Measurements from ENCODE around the gene ACHE.
"Not testable (repeated sequence)": the region's sequence is repeated elsewhere in the genome, so short reads cannot be mapped to it uniquely, and the experiment has no call there.

Gene ACHE

DNA sequence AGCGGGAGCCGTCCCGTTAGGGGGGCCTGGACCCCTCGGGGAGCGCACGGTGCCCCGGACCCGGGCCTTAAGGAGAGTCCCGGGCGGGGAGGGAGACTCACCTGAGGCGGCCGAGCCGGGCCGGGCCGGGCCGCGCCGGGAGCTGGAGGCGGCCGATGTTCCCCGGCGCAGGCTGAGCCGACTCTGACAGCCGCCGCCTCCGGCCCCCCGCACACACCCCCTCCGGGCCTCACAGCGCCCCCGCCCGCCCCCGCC lies at the start of gene ACHE:
TSS of gene ACHE (minus strand) at position 188 of the 255 bp plus-strand sequence. CDS start 1,656 bp downstream, outside the sequence.
- no peak for DNase-seq

DNA sequence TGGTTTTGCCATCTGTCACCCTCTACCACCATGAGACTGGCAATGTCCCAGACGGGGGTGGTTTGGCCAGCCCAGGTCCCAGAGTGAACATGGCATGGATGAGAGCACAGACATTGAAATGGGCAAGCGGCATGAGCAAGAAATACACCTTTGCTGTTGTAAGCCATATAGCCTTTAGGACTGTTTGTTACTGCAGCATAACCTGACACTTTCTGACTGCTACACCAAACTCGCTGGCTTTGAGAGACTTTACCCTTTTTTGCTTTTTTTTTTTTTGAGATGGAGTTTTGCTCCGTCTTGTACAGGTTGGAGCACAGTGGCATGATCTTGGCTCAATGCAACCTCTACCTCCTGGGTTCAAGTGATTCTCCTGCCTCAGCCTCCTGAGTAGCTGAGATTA lies 48.5 kb upstream of the ACHE start:
- DNase-seq = no peak

DNA sequence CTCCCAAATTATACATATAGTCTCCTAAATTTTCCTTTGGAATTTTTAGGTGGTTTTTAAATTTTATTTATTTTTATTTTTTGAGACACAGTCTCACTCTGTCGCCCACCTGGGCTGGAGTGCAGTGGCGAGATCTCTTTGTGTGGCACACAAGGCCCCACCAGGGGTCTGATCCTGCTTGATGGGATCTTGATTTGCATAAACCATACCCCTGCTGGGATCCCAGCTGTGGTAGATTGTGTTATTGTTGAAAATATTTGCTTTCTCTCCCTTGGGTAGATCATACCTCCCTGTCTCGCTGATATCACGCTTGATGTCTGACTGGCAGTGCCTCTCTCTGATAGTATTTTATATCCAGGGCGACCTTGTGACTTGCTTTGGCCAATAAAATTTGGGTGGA lies 48.0 kb upstream of the ACHE start:
- no peak for DNase-seq

DNA sequence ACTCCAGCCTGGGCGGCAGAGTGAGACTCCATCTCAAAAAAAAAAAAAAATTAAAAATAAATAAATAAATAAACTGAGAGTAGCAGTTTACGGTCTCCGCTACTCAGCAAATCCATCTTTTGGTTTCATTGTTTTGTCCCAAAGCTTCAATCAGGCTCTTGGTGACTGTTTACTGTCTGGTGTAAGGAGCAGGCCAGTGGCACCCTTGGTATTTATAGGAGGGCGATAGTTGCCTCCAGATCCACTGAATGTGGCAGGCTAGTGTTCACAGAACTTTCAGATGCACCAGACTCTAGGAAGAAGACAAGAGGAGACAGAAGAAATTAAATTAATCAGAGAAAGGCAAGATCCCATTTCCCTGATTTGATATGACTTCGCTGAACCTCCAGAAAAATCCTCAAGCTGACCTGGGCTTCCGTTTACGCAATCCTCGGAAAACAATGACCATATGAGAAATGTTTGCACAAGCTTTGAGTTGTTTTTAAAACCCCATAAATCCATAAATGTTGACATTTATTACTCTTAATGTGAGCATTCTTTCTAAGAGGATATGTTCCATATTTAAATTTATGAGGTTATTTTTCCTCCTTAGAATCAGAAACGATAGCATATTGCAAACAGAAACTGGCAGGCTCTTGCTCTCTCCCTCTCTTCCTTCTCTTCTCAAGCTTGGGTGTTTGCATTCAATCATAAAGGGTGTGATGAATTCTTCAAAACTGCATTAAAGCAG lies 46.5 kb upstream of the ACHE start:
- no peak for DNase-seq

DNA sequence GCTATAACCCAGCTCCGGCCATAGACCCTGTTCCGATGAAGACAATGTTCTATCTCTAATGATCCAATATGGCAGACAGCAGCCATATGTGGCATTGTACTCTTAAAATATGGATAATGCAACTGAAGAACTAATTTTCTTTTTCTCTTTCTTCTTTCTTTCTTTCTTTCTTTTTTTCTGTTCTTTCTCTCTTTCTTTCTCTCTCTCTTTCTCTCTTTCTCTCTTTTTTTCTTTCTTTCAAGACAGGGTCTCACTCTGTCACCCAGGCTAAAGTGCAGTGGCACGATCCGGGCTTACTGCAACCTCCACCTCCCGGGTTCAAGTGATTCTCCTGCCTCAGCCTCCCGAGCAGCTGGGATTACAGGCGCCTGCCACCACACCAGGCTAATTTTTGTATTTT lies 40.5 kb upstream of the ACHE start:
- DNase-seq = not testable (repeated sequence)

DNA sequence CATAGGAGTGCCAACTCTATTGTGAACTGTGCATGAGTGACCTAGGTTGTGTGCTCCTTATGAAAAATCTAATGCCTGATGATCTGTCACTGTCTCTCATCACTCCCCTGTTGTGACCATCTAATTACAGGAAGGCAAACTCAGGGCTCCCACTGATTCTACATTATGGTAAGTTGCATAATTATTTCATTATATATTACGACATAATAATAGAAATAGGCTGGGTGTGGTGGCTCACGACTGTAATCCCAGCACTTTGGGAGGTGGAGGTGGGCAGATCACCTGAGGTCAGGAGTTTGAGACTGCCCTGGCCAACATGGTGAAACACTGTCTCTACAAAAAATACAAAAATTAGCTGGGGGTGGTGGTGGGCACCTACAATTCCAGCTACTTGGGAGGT lies 39.7 kb upstream of the ACHE start:
- DNase-seq = not testable (repeated sequence)

DNA sequence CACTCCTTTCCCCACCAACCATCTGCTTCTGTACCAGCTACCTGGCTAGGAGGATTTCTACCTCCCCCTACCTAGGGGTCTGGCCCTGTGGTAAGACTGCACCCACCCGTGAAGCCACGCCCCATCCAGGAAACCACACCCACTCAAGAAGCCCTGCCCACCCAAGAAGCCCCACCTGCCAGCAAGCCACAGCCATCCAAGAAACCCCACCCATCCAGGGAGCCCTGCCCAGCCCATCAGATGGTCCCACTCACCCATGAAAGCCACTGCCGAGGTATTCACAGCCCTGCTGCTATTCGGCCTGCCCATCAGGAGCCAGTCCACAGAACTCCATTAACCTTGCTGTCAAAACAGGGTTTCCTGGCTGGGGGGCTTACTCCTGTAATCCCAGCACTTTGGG lies 38.0 kb upstream of the ACHE start:
- DNase-seq = no peak

DNA sequence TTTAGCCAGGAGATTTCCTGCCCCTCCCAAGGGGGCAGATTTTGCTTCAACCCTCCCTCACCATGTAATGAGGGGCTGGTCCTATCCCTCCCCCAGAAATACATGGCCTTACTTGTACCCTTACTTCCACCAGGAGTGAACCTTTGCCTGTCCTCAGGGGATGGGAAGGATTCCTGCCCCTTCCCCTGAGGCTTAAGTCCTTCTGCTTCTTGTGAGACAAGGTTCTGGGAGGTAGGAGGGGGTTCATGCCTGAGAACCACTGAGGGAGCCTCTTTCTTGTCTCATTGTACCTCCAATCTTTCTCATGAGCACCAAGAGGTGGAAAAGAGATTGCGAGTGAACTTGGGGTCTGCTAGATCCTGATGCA lies 34.1 kb upstream of the ACHE start:
- DNase-seq = no peak

DNA sequence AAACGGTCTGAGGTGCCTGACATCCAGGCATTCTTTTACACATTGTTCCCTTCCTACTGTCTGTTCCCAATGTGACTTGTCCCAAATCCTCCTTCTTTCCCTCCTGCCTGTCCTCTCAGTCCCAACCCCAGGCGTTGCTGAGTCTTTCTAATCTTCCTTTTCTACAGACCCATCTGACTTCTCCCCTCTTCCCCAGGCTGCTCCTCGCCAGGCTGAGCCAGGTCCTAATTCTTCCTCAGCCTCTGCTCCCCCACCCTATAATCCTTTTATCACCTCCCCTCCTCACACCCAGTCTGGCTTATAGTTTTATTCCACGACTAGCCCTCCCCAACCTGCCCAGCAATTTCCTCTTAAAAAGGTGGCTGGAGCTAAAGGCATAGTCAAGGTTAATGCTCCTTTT lies 27.9 kb upstream of the ACHE start:
- DNase-seq = not testable (repeated sequence)

DNA sequence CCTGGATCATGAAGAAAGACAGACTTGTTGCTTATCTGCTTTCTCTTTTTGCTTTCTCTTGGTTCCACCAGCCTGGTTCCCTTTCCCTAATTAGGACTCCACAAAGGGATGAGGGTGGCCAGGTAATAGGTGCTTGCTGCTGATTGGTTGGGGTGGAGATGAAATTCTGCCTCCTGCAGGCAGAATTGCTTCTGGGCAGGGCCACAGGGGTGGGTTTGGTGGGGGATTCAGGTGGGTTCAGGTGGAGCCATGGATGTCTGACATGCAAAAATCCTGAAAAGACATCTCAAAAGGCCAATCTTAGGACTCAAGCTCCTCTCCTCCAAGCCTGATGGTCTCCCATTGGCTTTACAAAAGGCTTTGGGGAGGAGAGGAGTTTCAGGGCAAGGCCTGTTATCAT lies 25.4 kb upstream of the ACHE start:
- DNase-seq = no peak

DNA sequence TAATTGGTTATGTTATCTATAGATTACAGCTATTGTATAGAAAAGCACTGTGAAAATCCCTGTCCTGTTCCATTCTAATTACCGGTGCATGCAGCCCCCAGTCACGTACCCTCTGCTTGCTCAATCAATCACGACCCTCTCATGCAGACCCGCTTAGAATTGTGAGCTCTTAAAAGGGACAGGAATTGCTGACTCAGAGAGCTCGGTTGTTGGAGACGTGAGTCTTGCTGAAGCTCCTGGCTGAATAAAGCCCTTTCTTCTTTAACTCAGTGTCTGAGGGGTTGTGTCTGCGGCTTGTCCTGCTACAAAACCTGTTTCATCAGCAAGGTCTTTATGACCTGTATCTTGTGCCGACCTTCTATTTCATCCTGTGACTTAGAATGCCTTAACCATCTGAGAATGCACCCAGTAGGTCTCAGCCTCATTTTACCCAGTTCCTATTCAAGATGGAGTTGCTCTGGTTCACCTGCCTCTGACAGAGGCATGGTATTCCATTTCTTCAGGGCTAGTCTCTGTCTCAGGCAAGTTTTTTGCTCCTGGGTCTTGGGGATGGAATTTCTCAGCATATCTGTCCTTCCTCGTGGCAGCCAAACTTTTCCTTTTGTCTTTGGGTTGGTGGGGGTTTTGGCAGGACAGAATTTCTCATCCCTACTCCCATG lies 24.2 kb upstream of the ACHE start:
- DNase-seq = not testable (repeated sequence)

DNA sequence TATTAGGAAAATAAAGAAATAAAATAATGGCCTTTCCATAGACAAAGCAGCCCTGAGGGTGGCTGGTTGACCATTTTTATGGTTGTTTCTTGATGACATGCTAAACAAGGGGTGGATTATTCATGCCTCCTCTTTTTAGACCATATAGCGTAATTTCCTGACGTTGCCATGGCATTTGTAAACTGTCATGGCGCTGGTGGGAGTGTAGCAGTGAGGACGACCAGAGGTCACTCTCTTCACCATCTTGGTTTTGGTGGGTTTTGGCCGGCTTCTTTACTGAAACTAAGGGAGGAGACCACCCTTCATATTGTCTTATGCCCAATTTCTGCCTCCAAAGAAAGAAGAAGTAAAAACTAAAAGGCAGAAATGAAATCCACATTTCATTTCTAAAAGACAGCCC lies 23.6 kb upstream of the ACHE start:
- not testable (repeated sequence) for DNase-seq

DNA sequence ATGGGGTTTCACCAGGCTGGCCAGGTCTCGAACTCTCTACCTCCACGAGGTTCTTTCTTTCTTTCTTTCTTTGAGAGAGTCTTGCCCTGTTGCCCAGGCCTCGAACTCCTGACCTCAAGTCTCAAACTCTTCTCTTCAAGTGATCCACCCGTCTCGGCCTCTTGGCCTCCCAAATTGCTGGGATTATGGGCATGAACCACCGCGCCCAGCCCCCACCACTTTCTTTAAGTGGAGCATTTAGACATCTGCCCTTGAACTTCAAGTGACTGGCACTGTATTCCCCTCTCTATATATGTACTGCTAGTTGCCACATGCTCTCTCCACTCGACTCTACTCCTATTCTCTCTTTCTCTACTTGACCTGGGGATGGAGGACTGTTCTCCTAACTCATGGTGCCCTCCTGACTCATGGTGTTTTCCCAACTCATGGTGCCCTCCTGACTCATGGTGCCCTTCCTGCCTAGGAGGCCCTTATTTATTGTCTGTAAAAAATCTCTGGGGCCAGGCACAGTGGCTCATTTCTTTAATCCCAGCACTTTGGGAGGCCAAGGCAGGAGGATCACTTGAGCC lies 19.3 kb upstream of the ACHE start:
- peak; percentile 91 to 95 (median 93) for DNase-seq

DNA sequence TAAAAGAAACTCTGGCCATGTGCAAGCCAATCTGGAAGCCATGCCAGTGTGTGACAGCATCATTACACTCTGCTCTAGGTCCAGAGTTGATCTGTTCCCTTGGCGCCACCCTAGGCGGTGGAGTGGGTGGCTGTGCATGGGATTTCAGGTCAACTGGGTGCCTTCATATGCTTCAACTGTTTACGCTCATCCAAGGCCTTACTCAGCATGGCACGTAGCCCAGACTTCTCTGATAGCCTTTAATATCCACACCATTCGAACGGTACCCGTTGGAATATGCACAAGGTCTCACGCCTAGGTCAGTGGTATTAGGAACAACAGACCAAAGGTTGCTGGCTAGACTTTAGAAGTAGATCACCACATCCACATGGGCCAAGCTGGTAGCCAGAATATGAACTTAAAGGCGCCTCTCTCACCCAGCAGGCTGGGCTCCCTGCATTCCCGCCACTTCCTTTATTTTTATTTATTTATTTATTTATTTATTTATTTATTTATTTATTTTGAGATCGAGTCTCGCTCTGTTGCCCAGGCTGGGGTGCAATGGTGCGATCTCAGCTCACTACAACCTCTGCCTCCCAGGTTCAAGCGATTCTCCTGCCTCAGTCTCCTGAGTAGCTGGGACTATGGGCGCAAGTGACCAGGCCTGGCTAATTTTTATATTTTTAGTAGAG lies 18.7 kb upstream of the ACHE start:
- DNase-seq = peak in 1 of 3 donors; percentile 17

DNA sequence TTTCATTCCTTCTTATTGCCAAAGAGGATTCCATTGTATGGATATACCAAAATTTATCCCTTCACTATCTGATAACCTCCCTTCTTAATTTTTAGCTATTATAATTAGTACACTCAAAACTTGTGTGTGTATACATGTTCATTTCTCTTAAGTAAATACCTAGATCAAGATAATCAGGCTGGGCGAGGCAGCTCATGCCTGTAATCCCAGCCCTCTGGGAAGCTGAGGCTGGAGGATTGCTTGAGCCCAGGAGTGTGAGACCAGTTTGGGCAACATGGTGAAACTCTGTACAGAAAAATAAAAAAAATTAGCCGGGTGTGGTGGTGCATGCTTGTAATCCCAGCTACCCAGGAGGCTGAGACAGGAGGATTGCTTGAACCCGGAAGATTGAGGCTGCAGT lies 15.8 kb upstream of the ACHE start:
- DNase-seq = no peak

DNA sequence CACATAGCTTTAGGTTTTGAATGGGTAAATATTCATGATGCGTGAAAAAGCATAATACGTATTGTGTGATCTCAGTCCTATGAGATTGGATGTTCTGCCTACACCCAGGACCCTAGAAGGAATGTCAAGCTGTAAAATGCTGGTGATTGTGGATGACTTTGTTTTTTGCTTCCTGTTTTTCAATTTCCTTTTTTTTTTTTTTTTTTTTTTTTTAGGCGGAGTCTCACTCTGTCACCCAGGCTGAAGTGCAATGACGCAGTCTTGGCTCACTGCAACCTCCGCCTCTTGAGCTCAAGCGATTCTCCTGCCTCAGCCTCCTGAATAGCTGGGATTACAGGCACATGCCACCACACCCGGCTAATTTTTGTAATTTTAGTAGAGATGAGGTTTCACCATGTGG lies 14.8 kb upstream of the ACHE start:
- DNase-seq = peak; percentile 83 to 94 (median 91)

DNA sequence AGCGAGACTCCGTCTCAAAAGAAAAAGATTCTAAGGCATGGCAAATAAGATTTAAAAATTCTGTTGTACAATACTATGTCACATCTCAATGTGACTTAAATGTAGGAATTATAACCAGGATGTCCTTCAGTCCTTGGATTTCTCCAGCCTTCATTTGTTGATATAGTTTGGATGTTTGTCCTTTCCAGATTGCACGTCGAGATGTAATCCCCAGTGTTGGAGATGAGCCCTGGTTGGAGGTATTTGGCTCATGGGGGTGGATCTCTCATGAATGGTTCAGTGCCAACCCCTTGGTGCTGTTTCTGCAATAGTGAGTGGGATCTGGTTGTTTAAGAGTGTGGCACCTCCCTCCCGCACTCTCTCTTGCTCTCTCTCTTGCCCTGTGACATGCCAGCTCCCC lies 12.8 kb upstream of the ACHE start:
- no peak for DNase-seq

DNA sequence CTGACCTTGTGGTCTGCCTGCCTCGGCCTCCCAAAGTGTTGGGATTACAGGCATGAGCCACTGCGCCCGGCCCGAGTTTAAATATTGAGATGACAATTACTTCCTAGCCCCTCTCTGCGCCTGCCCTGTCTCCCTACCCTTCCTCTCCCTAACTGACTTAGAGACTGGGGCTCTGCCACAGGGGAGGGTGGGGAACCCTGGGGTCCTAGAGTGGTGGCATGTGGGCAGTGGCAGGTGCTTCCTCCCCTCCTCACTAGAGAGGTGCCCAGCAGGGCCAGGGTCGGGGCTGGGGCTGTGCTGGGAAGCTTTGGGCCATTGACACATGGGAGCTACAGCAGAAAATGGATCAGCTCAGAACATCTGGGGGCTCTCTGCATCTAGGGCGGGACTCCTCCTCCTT lies 7.0 kb upstream of the ACHE start:
- DNase-seq = no peak

DNA sequence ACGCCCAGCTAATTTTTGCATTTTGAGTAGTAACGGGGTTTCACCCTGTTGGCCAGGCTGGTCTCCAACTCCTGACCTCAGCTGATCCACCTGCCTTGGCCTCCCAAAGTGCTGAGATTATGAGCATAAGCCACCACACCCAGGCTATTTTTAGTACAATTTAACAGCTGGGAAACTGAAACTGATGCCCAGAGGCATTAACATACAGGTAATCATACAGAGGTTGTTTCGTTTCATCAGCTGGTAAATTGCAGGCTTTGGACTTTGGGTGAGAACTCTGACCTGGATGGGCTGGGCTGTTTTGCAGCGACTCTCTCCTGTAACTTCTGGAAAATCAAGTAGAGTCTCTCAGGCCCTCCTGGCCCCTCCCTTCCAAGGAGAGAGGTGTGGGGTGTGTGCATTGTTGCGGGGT lies 6.2 kb upstream of the ACHE start:
- no peak for DNase-seq

DNA sequence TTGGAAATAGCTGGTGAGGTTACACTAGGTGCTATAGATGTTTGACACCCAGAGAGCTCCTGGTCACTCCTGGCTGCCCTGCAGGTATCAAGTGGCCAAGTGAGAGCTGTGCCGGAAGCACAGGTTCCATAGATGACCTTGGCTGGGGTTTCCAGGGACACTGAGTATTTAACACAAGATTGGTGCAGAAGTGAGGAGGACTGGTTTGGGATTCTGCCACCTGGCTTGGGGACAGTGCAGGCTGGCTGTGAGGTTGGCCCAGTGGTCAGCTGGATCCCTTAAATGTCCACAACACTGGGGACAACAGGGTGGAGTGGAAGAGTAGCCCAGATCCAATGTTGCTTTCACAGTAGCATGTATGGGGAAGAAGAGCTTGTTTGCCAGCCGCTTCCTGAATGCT lies 5.3 kb upstream of the ACHE start:
- no peak for DNase-seq

DNA sequence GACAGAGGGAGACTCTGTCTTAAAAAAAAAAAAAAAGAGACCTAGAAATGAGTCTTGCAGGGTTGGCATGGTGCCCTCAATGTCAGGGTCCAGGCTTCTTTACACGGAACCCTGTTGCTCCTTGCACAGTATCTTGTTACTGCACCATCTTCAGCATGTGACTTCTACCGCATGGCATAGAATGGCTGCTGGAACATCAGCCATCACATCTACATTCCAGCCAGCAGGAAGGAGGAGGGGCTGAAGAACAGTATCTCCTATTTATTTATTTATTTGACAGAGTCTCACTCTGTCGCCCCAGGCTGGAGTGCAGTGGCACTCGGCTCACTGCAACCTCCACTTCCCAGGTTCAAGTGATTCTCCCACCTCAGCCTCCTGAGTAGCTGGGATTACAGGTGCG lies 3.7 kb upstream of the ACHE start:
- no peak for DNase-seq

DNA sequence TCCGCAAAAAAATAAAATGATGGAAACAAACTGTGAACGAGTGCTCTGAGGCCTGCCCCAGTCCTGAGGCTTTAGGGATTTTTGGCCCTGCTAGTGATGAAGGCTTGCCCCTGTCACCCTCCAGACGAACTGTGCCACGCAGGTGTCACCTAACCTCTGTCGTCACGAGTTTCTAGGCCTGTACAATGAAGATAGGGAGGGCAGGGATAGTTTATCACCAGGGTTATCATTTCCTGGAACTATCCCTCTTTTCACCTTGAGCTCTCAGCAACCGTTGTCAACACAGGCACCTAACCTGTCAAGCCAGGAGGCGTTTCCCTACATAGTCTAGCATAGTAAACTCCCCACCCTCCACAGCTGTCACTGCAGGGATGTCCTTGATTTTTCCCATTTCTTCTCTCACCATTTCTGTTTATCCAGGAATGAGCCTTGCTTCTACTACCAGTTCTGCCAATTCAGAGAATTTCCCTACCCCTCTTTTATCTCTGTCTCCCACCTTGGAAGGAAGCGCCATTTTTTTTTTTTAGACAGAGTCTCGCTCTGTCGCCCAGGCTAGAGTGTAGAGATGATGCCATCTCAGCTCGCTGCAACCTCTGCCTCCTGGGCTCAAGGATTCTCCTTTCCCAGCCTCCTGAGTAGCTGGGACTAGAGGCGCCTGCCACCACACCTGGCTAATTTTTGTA lies 2.2 kb upstream of the ACHE start:
- no peak for DNase-seq
